VCaP (cell line): ENCODE data around the gene APOLD1.

Experiments
- H3K27ac ChIP-seq: fragments of 450-650 bp; 2 replicates; pipeline ENCODE4 v1.5.1; 2017
- CTCF ChIP-seq: fragments of 450-650 bp; conservative IDR thresholded peaks from 2 replicates; pipeline ENCODE4 v1.5.1; 2017; ENCODE audit warnings: mild to moderate bottlenecking, moderate library complexity

The APOLD1 gene

GRCh38 chr12:12803186-12803585, 17.7 kb downstream of the APOLD1 start:
- H3K27ac ChIP-seq: no peak overlapping the region

GRCh38 chr12:12804011-12804410, 18.6 kb downstream of the APOLD1 start:
- H3K27ac ChIP-seq: peak overlapping the region; percentile 6; the same call in 1 of the 2 replicates

More at GRCh38 chr12:12803186-12803585, 17.7 kb downstream of the APOLD1 start:
- no peak for TF ChIP-seq CTCF

GRCh38 chr12:12804432-12804886, 19.0 kb downstream of the APOLD1 start:
- H3K27ac ChIP-seq: peak overlapping the region; percentile 6; the same call in 1 of the 2 replicates
- no peak for TF ChIP-seq CTCF

More at GRCh38 chr12:12804011-12804410, 18.6 kb downstream of the APOLD1 start:
- TF ChIP-seq CTCF: no peak

- H3K27ac ChIP-seq: peak overlapping the region; percentile 74
- no peak for TF ChIP-seq CTCF
These were observed 21.5 kb downstream of the APOLD1 start for GRCh38 chr12:12806784-12807516.

GRCh38 chr12:12807517-12807903, 22.1 kb downstream of the APOLD1 start:
- H3K27ac ChIP-seq: peak overlapping the region; percentile 74

- H3K27ac ChIP-seq: peak overlapping the region; percentile 74
- TF ChIP-seq CTCF: no peak
These were observed 22.7 kb downstream of the APOLD1 start for GRCh38 chr12:12807970-12808702.

- H3K27ac ChIP-seq: no peak overlapping the region
- no peak for TF ChIP-seq CTCF
These were observed 25.1 kb downstream of the APOLD1 start for GRCh38 chr12:12810553-12811021.
